Measurements from ENCODE around the gene ACTN1.

DNA sequence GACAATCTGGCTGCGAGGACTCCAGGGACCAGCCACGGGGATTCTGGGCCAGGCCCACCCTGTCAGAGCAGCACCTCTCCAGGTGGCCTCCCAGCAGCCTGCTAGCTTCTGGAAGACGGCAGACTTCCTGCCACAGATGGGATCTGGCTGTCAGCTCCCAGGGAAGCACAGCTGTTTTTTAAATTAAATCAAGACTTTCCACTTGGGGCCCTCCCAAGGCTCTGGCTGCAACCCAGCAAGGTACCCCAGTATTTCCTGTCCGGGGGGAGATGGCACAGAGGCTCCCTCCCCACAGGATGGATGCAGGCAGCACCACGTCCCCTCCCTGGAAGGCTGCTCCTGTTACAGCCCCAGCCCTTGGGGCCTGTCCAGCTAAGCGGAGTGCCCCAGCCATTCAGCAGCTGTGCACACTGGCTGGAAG is 56.9 kb downstream of the ACTN1 start:
- TF ChIP-seq, protein P1, sequence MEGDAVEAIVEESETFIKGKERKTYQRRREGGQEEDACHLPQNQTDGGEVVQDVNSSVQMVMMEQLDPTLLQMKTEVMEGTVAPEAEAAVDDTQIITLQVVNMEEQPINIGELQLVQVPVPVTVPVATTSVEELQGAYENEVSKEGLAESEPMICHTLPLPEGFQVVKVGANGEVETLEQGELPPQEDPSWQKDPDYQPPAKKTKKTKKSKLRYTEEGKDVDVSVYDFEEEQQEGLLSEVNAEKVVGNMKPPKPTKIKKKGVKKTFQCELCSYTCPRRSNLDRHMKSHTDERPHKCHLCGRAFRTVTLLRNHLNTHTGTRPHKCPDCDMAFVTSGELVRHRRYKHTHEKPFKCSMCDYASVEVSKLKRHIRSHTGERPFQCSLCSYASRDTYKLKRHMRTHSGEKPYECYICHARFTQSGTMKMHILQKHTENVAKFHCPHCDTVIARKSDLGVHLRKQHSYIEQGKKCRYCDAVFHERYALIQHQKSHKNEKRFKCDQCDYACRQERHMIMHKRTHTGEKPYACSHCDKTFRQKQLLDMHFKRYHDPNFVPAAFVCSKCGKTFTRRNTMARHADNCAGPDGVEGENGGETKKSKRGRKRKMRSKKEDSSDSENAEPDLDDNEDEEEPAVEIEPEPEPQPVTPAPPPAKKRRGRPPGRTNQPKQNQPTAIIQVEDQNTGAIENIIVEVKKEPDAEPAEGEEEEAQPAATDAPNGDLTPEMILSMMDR (IDR thresholded peaks at IDR 0.05), result no peak
- TF ChIP-seq POLR2A (IDR thresholded peaks at IDR 0.05), result no peak
